NCI-H774 (cell line): ENCODE data around the gene EXOSC7.

Experiments used
- DNase-seq: peaks from one replicate; lab custom pipeline; 2025; lab: John Stamatoyannopoulos, UW

The EXOSC7 gene

GRCh38 chr3:44992555-44993470, 16.8 kb downstream of the EXOSC7 start:
- no peak for DNase-seq

DNA sequence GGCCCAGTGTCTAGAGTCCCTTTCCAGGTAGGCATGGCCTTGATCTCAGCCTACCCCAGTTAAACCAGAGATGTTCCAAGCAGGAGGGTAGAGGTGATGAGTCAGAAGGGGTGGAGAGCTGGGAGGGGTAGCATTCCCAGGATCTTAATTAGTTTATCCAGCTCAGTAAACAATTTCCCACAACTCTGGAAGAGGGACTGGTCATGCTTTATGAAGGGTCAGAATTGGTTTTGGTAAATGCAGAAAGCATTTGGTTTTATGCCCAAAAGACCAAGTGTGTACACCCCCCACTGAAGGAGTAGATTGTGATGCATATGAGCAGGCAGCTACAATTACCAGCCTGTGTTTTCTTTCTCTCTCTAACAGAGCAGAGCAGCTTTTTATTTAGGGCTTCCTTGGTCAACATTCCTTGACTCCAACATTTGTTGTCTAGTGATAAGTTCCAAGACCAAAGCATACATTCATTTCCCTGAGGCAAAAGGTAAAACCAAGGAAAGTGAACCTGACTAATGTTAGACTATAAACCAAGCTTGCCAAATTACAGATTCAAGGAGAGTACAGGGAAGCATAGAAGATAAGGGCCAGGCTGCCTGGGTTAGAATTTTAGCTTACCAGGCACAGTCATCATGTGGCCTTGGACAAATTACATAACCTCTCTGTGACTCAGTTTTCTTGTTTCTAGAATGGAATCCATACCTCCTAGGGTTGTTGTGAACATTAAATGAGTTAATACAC, 17.6 kb downstream of the EXOSC7 start:
- DNase-seq: no peak

- DNase-seq: no peak
Measured at GRCh38 chr3:44995142-44995770, 19.2 kb downstream of the EXOSC7 start.

- no peak for DNase-seq
Measured at GRCh38 chr3:44996556-44996969, 20.5 kb downstream of the EXOSC7 start.

GRCh38 chr3:44999782-45000181, 23.7 kb downstream of the EXOSC7 start:
- DNase-seq: no peak

- DNase-seq: no peak
Measured at GRCh38 chr3:45000823-45001222, 24.8 kb downstream of the EXOSC7 start.

DNA sequence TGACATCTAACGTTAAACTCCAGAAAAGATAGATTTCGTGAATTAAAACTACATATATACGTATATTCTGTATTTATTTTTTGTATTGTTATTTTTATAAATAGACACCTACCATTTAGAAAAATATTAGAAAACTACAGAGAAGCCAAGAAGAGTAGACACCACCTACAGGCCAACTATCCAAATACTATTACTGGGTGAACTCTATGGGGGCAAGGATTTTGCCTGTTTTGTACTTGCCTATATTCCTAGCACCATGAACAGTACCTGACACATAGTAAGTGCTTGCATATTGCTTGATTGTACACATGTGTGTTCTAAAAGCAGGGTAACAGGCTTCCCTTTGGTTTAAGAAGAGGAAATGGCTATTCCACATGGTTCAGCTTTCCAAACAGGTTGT, 25.7 kb downstream of the EXOSC7 start:
- no peak for DNase-seq

- no peak for DNase-seq
Measured at GRCh38 chr3:45002139-45002660, 26.2 kb downstream of the EXOSC7 start.

DNA sequence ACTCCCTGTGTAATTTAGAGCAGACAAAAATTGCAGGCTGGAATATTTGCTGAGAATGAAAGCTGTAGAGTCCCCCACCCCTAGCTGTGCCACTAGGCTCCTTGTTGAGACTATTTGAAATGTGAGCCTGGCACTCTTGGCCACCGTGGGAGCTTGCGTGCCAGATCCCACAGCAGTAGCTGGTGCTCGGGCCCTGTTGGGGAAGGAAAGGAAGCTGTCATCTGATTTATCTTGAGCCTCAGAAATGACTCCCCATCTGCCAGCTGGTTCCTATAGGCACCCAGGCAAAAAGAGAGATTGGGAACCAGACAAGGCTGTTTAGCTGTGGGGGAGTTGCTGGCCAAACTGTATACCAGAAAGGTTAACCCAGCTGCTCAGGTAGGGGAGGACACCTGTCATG, 26.7 kb downstream of the EXOSC7 start:
- DNase-seq: no peak

DNA sequence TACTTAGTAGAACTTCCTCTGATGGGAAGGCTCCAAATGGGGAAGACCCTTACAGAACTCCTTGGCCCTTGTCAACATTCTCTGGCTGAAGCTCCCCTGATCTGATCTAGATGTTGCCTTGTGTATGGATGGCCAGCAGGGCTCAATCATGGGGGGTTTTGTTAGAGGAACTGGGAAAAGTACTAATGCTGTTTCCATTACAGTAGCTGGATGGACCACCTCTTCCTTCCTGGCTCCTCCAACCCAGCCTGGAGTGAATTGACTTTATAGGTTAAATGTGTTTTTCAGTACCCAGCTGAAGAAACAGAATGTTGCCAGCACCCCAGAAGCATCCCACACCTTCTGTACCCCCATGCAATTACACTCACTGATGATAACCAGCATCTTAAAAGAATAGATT, 27.4 kb downstream of the EXOSC7 start:
- DNase-seq: no peak

- no peak for DNase-seq
Measured at GRCh38 chr3:45003859-45004258, 27.8 kb downstream of the EXOSC7 start.

- no peak for DNase-seq
Measured at GRCh38 chr3:45007091-45007490, 31.0 kb downstream of the EXOSC7 start.

DNA sequence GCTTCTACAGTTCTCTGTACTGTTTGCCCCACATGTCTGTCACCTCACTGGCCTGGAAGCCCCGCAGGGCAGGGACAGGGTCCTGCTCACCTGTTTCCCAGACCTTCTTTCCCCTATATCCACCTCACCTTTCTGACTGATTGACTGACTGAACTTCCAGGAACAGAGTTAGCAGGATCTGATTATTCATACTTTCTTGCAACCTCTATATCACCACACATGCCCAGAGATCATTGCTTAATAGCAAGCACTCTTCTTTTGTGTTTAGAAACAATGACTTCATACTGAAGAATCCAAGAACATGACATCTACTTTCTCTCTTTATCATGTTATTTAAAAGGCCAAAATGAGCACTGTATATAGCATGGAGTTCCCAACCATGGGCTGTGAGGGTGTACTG, 32.1 kb downstream of the EXOSC7 start:
- DNase-seq: no peak

DNA sequence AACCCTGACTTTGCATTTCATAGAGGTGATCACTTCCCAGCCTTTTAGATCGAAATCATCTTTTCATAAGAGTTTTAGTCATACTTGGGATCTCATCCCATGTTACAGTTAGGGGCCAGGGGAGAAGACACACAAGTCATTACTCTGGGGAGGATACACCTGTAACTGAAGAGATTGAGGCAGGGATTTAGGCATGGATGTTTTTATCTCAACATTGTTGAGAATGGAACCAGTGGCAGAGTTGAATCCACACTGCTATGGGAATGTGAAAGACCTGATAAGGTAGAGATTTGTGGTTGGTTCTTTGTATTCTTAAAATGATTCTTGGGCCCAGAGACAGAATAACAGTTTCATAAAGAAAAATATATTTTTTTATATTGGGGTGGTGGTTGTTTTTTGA, 33.8 kb downstream of the EXOSC7 start:
- no peak for DNase-seq

- DNase-seq: no peak
Measured at GRCh38 chr3:45010811-45011333, 34.8 kb downstream of the EXOSC7 start.

DNA sequence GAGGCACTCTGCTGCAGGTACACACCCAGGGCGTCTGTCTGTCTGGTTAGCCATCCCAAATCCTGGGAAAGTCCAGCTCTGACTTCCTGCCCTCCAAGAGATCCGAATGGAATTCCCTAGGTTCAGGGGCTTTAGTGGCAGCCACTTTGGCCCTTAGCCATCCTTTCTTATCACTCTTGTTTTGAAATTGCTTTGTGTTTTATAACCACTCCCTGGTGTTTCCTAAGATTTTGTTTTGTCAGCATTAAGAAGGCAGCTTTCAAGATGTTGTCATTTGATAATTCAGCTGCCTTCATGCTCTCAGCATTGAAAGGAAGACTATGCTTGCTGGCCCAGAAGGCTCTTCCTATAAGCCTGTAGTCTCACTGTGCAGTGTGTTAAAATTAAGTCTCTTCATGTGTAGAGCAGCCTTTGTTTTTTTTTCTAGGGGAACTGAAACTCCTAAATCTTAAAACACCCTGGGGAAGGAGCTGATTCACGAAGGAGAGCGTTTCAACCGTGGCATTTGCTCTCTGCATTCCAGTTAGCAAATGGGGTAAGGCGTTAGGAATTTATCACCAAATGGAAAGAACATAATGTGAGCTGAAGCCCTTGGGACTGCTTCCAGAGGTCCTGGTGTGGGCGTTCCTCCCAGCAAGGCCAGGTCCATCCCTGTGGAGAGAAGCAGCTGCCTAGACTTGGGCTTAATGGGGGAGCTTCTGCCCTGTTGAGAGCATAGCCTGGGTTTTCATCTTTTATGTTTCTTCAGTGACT, 35.9 kb downstream of the EXOSC7 start:
- DNase-seq: no peak

DNA sequence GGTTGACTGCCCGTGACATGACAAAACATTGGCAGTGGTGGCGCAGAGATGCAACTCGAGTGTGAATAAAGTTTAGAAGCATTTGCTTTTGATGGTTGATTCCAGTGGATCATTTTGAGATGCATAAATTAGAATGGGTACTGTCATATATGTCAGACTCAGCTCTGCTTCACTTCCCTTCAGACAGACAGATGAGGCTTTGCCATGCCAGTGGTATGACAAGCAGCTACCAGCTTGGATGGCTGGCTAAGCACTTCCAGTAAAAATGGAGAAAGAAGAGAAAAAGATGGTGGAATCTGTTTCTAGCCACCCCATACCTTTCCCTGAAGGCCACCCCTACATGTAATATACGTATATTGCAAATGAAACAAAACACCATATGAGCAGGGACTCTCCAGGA, 36.5 kb downstream of the EXOSC7 start:
- no peak for DNase-seq

DNA sequence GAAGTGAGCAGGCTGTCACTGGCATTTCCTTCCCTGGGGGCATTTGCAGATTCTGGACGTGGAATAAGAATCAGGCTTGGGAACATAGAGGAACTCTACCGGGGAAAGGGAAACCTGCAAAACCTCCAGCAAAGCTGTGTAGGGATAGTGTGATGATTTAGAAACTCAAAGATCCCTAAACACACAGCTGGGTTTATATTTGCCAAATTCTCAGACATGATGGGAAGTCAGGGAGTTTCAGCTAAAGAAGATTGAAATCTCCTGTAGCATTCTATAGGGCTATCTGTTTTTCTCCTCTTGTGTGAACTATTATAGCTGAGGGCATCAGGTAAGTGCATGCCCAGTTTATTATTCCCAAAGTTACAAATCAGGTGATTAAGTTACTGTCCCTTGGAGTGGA, 40.9 kb downstream of the EXOSC7 start:
- DNase-seq: no peak

DNA sequence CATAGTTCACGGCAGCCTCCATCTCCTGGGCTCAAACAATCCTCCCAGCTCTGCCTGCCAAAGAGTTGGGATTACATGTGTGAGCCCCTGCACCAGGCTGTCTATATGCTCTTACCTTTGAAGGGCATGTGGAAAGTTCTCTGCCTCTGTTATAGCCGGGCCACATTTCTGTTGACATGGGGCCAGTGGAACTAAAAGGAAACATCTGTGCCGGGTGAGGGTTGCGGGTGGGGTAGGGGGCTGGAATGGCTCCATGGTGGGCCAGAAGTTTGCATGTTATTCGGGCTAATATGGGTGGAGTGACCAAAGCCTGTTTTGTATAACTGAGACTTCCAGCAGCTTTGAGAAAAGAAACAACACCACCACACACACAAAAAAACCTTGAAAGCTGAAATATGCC, 41.8 kb downstream of the EXOSC7 start:
- DNase-seq: no peak

DNA sequence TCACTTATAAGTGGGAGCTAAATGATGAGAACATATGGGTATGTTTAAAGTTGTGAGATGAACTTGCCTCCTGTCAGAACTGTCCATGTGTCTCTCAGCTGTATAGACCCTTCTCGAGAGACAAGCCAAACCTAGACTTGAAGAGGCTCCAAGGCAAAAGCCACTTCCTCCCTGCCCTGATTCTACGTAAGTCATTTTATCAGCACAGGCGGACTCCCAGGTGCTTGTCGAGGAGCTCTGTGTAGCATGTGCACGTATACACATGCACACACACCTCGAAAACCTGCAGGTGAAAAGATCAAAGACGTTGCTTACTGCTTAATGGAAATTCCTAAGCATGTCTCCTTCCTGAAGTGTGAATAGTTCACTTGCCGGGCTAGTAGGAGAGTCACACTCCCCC, 44.5 kb downstream of the EXOSC7 start:
- no peak for DNase-seq

DNA sequence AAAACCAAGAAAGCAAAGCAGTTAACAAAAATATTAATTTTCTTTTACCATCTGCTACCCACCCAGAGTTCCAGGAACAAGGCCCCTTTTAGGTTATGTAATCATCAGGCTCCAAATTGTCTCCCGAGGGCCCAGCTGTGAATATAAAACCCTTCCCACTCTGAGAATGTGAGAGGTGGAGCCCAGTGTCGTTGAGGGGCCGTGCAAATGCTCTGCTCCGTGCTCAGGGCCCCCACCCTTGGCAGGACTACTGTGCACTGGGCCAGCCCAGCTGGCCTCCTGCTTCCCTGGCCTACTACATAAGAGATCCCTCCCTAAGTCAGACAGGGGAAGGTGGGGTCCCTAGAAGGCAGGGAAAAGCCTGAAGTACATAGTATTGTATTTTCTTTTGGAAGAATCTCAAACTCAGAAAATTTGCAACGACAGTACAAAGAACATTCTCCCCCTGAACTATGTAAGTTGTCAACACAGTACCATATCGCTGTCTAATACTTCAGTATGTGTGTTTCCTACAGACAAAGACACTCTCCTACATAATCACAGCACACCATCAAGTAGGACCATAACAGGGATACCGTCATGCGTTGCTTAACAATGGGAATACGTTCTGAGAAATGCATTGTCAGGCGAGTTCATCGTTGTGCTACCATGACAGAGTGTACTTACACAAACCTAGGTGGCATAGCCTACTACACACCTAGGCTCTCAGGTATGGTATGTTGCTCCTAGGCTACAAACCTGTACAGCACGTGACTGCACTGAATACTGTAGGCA, 45.7 kb downstream of the EXOSC7 start:
- DNase-seq: no peak
